GM19452 (cell line): ENCODE data around the gene HTR2A.
A peak's percentile ranks its signal among the peaks of the same experiment; 100 is the strongest.

ENCODE experiments used
- ATAC-seq: cut with Tn5 transposase; IDR thresholded peaks from one replicate; pipeline ENCODE4 v1.9.1; 2021; ENCODE audit not compliant: unreplicated experiment

The HTR2A gene

DNA sequence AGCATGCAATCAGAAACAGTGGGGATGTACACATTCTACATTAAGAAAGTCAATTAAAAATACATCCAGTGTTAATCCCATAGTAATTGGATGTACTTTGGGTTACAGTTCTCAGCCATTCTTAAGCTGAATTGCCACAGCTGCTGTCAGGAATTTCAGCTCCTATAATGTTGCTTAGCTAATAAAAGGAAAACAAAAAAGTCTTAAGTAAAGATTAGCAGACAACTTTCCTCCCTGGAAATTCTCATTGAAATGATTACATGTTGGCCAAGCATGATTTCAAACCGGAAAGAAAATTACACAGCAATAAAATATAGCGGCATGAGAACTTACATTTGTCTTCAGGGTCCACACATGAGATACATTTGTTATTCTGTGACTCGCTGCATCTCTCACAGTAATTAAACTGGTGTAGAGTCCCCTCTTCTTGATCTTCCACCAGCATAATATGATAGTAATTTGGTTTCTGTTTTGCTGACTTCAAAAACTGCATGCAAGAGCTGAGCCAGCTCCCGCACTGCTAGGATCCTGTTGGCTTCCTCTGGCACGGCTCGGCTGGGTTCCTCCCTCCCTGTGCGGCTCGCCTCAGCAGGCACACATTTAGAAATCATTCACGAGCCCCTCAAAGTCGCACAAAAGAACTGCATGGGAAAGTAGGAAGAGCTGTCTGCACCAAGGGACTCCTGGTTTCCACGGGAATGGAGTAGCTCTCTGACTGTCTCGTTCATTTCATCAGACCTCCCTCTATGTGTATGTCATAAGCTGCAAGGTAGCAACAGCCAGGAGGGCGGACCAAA, at the start of gene HTR2A:
Gene HTR2A, minus strand, starts transcription at position 713 of the 797 bp plus-strand sequence. CDS start 1,147 bp downstream, outside the sequence.
- no peak for ATAC-seq

DNA sequence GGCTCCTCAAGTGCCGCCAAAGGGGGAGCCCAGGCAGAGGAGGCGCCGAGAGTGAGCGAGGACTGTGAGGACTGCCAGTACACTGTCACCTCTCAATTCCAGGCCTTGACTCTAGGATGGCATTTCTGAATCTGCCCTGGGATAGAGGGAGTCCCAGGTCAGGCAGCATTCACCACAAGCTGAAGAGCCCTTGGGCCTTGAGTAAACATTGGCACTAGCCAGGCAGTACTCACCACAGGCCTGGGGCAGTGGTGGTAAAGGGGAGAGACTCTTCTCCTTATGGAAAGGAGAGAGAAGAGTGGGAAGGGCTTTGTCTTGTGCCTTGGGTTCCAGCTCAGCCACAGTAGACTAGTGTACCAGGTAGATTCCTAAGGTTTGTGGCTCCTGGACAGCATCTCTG, 39.7 kb upstream of the HTR2A start:
- no peak for ATAC-seq

DNA sequence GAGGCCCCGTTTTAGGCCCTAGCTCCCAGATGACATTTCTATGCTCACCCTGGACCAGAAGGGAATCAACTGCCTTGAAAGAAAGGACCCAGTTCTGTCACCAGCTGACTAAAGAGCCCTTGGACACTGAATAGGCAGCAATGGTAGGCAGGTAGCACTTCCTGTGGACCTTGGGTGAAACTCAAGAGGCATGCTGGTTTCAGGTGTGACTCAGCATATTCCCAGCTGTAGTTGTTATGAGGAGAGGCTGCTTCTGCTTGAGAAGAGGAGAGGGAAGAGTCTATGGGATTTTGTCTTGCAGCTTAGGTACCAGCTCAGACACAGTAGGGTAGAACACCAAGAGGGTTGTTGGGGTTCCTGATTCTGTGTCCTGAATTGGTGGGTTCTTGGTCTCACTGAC, 37.9 kb upstream of the HTR2A start:
- no peak for ATAC-seq

DNA sequence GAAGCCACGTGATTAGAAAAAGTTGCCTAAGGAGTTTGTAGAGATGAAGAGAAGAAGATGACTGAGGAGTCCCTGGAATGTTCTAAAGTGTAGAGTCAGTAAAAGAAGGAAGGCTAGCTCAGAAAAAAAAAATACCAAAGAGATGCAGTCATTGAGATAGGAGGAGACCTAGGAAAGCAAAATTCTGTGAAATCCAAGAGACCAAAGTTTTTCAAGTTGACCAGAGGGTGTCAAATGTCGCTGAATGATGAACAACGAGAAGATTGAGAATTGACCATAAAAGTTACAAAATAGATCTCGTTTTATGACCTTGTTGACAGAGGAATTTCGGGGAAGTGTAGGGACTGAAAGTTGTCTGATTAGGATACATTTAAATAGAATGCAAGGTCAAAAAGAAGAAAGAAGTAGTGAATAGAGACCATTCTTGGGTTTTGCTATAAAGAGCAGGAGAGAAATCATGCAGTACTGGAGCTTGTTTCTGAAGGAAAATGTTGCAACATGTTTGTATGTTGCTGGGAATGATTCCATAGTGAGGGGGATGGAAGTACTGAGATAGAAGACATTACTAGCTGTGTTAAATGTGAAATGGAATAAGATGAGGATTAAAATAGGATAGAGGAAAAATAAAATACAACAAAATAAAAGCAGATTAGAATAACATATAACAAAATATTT, 30.2 kb upstream of the HTR2A start:
- no peak for ATAC-seq

DNA sequence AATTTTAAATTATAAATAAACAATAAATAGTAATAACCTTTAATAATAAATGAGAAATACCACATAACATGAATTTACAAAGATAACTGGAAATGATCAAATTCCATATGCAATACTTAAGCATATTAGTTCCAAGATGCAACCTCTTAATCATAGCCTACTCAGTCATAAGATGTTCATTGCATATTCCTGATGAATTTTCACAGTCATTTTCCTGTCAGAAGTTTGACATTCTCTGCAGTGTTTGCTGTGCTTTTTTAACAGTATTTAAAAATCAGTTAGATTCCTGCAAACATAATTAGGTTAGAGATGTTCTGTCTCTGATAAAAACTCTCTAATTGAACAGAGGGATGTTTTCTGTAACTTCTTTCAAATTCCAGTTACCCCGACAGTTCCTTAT, 28.6 kb upstream of the HTR2A start:
- no peak for ATAC-seq

DNA sequence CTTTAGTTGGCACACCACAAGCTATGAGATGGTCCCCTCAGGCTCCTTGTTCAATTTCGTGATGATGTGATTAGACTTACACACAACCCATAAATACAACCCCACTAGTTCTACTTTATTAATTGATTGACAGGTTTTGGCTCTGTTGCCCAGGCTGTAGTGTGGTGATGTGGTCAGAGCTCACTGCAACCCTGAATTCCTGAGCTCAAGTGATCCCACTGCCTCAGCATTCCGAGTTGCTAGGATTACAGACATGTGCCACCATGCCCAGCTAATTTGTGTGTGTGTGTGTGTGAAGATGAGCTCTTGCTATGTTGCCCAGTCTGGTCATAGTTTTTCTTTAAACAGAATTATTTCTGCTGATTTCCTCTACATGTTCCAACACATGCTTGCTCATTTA, 17.5 kb upstream of the HTR2A start:
- ATAC-seq: no peak

DNA sequence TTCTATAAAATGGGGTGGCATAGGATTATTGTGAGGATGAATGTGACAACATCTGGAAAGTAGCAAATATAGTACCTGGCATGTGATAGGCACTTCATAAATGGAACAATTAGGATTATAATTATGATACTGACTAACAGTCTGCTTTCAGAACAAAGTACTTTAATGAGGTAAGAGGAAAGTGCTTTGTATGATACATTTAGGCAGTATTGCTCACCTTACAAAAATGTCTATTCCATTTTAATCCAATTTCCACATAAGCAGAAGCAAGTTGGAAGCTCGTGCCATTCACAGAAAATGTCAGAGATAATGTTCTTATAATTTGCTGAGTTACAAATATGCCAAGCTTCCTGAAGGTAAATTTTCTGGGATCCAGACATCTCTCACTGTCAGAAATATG, 16.9 kb upstream of the HTR2A start:
- ATAC-seq: no peak

DNA sequence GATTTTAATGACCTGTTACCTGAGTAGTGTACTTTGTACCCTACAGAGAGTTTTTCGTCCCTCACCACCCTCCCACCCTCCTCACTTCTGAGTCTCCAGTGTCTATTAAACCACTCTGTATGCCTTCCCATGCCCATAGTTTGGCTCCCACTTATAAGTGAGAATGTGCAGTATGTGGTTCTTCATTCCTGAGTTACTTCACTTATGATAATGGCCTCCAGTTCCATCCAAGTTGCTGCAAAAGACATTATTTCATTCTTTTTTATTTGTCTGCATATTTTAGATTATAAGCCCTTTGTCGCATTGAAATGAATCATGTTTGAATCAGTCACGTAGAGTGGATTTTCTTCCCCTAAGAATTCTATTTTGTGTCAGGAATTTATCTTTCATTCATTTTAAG, 12.2 kb upstream of the HTR2A start:
- no peak for ATAC-seq

DNA sequence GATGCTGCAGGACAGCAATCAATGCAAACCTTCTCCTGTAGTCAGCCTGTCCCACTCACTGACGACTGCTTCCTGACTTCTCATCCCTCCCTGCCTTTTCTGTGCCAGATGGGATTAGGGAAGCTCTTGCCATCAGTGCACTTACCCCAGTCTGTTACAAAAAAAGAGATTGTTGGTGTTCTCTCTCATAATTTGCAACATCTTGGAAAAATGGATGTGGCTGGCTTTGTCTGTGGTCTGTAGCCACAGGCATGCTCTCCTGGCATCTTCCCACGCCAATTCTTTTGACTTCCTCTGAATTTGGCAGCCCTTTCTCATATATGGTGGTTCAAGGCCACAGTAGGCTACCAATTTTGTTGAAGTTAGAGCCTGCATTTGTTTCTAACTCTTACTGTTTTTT, 11.6 kb upstream of the HTR2A start:
- no peak for ATAC-seq

DNA sequence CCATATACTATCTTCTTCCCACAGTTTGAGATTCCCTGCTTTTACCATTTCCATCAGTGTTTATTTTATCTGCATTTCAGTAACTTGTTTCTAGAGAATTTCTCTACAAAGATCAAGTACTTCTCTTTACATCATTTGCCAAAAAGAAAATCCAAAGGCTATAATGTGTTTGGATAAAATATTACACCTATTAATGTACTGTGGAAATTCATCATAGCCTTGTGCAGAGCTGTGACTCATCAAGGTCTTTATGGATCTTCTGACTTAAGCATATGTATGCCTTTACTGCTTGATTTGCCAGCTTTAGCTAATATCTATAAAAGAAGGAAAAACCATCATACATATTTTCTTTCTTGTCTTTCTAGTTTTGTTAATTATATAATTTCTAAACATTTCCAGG, 9.6 kb upstream of the HTR2A start:
- ATAC-seq: no peak

DNA sequence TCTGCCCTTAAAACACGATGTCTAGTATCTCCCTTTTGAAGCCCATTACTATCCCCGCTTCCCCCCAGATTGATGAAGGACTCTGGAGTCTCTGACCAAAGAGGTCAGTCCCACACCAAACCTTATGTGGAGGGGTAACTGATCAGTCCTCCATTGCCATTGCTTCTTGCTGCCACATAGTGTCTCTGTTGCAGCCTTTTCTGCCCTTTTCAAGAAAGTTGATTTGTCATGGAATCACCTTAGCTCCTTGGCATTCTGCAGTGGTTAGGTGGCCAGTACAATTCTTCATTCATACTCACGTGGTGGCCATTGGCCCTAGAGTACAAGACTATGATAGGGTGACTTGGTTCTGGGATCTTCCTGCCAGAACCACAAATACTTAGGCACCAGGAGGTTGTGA, 8.4 kb upstream of the HTR2A start:
- ATAC-seq: no peak

DNA sequence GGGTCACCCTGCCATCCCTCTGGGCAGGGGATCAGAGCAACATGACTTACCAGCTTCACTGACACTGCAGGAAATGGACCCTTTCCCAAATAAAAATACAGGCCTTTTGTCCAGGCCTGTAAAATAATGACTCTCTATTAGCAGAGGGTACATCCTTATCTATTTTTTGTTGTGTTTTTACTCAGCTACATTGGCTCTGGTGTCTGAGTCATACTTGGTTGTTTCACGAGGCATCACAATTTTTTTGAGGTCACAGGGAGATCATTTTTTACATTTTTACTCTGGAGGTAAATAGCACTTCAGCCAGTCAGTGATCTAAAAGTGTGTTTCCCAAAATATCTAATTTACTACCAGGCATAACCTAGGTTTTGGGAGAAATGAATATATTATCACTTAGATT, 6.9 kb upstream of the HTR2A start:
- no peak for ATAC-seq

DNA sequence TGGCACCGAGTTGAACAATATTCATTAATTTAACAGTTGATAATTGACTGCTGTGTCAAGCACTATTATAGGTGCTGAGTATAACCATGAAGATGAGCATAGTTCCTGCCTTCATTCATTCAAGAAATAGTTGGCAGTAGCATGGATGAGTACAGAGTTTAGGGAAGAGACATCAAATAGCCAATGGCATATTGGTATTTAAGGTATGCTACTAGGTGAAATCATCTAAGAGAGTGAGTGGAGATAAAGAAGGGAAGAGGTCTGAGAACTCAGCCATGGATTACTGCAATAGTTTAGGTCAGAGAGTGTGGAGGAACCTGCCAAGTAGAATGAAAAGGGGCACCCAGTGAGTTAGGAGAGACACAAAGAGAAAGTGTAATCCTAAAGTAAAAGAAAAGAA, 4.9 kb upstream of the HTR2A start:
- no peak for ATAC-seq

DNA sequence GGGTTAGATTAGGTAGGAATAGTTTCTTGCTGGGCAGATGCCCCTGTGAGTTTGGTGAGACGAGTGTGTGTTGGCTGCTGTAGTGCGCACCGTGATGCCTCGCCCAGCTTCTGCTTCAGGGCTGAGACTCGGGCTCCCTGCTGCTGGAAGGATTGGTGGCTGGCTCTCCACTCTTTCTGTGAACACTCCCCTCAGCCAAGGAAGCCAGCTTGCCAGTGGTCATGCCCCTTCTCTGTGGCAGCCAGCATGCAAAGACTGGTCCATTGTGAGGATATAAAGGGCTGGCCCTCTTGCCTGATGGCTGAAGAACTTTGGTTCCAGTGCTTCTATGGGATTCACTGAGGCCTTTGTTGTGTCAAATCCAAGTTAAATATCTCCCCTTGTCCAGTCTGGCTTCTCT, 2.9 kb upstream of the HTR2A start:
- ATAC-seq: no peak

DNA sequence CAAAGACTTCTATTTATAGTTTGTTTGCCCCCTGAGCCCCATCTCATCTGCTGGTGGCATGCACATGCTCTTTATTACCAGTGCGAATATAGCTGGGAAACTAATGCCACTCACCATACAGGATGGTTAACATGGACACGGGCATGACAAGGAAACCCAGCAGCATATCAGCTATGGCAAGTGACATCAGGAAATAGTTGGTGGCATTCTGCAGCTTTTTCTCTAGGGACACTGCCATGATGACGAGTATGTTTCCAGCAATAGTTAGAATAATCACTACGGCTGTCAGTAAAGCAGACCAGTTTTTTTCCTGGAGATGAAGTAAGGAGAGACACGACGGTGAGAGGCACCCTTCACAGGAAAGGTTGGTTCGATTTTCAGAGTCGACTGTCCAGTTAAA, 1.5 kb downstream of the HTR2A start:
- no peak for ATAC-seq

DNA sequence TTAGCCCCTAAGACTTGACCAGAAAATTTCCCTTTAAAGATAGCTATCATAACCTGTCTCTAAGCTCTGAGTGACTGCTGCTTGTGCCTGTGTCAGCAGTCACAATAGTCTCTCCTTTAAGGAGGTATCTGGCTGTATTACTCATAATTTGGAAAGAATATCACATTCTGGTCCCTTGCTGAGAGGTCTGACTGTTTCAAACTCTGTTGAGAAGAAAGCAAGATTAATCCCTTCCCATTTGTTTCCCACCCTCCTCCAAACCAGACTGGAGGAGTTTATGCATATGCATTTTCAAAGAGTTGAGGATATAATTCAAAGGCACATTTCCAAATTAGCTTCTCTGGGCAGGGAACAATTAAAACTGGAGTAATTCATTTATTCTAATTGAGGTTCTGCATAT, 2.3 kb downstream of the HTR2A start:
- no peak for ATAC-seq

DNA sequence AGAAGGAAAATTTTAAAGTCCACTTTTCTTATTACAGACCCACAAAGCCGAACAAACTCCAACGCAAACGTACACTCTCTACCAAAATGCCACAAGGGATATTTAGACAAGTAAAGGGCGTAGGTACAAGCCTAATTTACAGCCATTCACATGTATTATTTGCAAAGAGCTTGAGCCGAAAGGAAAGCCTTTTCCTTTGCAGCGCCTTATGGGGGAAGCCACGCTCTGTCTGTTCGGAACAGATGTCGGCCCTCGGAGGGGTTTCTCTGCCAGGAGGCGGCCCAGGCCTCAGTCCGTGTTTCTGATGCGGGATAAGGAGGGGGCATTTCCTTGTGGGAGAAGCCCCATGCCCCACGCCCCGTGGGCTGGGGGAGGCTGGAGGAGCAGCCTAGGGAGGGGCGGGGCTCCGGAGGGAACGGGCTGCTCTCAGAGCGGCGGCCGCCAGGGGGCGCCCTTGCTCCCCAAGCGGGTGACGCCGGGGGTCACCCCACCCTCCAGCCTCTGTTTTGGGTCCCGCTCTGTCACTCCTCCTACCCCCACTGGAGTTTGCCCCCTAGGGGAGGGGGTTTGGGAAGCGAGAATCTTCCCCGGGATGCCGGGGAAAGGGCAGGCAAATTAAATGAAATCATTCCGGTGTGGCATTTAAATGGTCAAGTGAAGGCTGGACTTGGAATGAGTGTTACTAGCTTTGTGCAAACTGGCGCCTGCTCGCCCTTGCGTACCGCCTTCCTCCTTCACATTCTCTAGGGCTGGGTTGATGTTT, 2.9 kb downstream of the HTR2A start:
- peak; percentile 78 for ATAC-seq

DNA sequence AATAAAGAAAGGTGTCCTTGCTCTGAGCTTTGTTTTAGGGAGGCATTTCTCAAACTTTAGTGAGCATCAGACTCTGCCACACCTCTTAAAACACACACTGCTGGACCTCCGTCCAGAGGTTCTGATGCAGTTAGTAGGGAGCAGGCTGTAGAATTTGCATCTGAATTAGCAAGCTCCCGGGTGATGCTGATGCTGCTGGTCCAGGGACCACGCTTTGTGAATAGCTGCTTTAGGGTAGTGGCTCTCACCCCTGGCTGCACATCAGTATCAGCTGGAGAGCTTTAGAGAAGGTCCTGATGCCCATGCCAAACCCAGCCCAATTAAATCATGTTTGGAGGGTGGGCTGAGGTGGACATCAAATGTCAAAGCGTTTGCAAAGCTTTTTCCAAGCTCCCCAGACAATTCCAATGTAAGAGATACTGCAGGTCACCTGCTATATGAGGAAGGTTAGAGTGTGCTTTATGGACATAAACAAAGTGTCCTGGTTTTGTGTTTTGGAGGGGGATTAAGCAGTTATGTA, 3.6 kb downstream of the HTR2A start:
- no peak for ATAC-seq

DNA sequence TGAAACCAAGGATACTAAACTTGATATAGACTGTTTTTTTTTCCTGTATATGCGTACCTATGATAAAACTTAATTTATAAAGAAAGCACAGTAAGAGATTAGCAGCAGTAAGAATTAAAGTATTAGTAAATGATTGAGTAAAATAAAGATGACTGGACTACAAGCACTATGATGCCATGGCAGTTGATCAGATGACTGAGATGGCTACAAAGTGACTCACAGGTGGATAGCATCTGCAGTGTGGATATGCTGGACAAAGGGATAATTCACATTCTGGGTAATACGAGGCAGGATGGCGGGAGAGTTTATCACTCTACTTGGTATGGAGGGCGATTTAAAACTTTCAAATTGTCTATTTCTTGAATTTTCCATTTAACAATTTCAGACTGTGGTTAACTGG, 11.8 kb downstream of the HTR2A start:
- ATAC-seq: no peak

DNA sequence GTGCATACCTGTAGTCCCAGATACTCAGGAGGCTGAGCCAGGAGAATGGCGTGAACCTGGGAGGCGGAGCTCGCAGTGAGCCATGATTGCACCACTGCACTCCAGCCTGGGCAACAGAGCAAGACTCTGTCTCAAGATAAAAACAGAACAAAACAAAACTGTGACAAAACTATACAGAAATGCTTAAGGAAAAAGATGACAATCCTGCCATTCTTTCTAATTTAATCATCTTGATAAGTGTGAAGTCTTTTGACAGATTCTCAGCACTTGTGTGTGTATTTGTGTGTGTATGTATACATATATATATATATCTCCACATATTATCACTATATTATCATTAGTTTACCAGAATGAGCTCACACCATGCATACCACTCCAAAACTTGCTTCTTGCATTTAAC, 12.3 kb downstream of the HTR2A start:
- ATAC-seq: no peak

DNA sequence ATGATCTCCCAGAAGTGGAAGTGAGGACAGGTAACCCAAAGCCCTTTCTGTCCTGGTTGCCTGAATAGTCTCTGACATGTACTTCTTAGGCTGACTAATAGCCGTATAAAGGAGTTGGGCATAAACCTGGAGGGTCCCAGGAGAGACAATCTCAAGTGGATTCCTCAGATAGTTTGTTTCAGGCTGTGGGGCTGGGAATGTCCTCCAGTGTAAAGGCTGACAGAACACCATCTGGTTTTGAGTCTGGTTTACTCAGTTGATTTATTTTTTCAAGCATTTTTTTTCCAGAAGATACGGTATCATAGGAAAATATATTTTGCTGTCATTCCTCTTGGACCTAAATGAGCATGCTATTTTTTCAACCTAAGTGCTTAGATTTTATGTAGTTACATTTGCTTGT, 15.2 kb downstream of the HTR2A start:
- ATAC-seq: no peak

DNA sequence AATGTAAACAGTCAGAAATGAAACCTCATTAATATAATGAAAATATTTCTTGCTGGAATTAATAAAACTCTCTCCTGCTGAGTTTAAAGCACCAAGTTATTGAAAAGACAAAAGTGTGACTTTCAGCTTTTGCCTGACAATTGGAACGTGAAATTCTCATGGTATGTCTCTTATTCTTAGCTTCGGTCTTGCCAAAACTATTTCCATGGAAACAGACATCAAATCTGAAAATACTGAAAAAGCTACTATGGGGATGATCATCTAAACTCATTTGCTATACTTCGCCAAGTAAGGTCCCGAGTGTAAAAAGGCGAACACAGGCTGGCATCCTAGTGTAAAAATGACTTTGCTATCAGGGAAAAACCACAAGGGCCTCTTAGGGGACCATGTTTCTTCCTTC, 22.8 kb downstream of the HTR2A start:
- no peak for ATAC-seq
